ENCODE results near the gene SLC2A3. TPM values are rescaled to one million over a fixed set of nuclear protein-coding genes. Genes with fewer than 3 reads are reported as not detected.
"Not testable (repeated sequence)": the region's sequence is repeated elsewhere in the genome, so short reads cannot be mapped to it uniquely, and the experiment has no call there.

SLC2A3 gene
- total RNA-seq, 2 experiments from 2014 or later = 227 to 230 TPM

- not testable (repeated sequence) for H3K4me3 Mint-ChIP-seq
These were observed 9.8 kb downstream of the SLC2A3 start for GRCh38 chr12:7926068-7926666.

GRCh38 chr12:7923241-7924236 is 12.4 kb downstream of the SLC2A3 start:
- Mint-ChIP-seq H3K4me3 (no peak overlapping the region), H3K36me3 (ENCODE audit: low read depth) (peaks cover 73% of the 10 kb centered on the region), H3K27me3 (no peaks in the 10 kb centered on the region), H3K9me3 (no peaks in the 10 kb centered on the region), H3K4me1 (peaks cover 47% of the 10 kb centered on the region), H3K27ac (no peak overlapping the region)
- ChIA-PET POLR2A (interaction anchor here (0.6 to 0.7 kb wide), 2 partner anchors 41 to 57 kb away, joined by 5 to 8 read pairs; no protein-coding TSS in a partner anchor), CTCF (interaction anchor here (1.2 to 2.2 kb wide), 2 partner anchors 9 to 11 kb away, joined by 3 to 8 read pairs; no protein-coding TSS in a partner anchor)
- DNase-seq = no peak

More at GRCh38 chr12:7926068-7926666, 9.8 kb downstream of the SLC2A3 start:
- DNase-seq, H3K27me3 Mint-ChIP-seq, CTCF ChIA-PET, POLR2A ChIA-PET, H3K9me3 Mint-ChIP-seq, H3K27ac Mint-ChIP-seq: not testable (repeated sequence)
- H3K4me1 Mint-ChIP-seq = peaks cover 55% of the 10 kb centered on the region
- peaks cover 71% of the 10 kb centered on the region for H3K36me3 Mint-ChIP-seq (ENCODE audit: low read depth)

GRCh38 chr12:7921181-7921580 is 14.8 kb downstream of the SLC2A3 start:
- POLR2A ChIA-PET, DNase-seq, H3K9me3 Mint-ChIP-seq, H3K4me3 Mint-ChIP-seq, H3K27ac Mint-ChIP-seq, H3K27me3 Mint-ChIP-seq: not testable (repeated sequence)
- H3K36me3 Mint-ChIP-seq (ENCODE audit: low read depth) = peaks cover 65% of the 10 kb centered on the region
- peaks cover 41% of the 10 kb centered on the region for H3K4me1 Mint-ChIP-seq
- CTCF ChIA-PET = interaction anchor here (0.6 kb wide), 3 partner anchors 11 to 24 kb away, joined by 3 to 4 read pairs (median 4); no protein-coding TSS in a partner anchor

- CTCF ChIA-PET = interaction anchor here (1.1 to 1.6 kb wide), 4 partner anchors 9 to 77 kb away, joined by 3 to 5 read pairs (median 5); no protein-coding TSS in a partner anchor
- H3K27me3 Mint-ChIP-seq, DNase-seq, H3K27ac Mint-ChIP-seq, H3K4me3 Mint-ChIP-seq, H3K9me3 Mint-ChIP-seq: not testable (repeated sequence)
- H3K36me3 Mint-ChIP-seq (ENCODE audit: low read depth) = peaks cover 51% of the 10 kb centered on the region
- H3K4me1 Mint-ChIP-seq = peaks cover 29% of the 10 kb centered on the region
- POLR2A ChIA-PET = interaction anchor here (0.7 kb wide), 1 partner anchor 42 kb away, joined by 3 read pairs; no protein-coding TSS in a partner anchor
These were observed 17.8 kb downstream of the SLC2A3 start for GRCh38 chr12:7918268-7918590.

GRCh38 chr12:7917392-7918267 is 18.4 kb downstream of the SLC2A3 start:
- DNase-seq = no peak
- CTCF ChIA-PET = interaction anchor here (1.1 to 1.6 kb wide), 4 partner anchors 9 to 77 kb away, joined by 3 to 5 read pairs (median 5); no protein-coding TSS in a partner anchor
- peaks cover 49% of the 10 kb centered on the region for H3K36me3 Mint-ChIP-seq (ENCODE audit: low read depth)
- no peaks in the 10 kb centered on the region for H3K9me3 Mint-ChIP-seq
- POLR2A ChIA-PET = no interaction called here
- H3K27me3 Mint-ChIP-seq = no peaks in the 10 kb centered on the region
- H3K27ac Mint-ChIP-seq = no peak overlapping the region
- H3K4me1 Mint-ChIP-seq = peaks cover 29% of the 10 kb centered on the region
- no peak overlapping the region for H3K4me3 Mint-ChIP-seq

- H3K27ac Mint-ChIP-seq = peak overlapping the region; percentile 57
- POLR2A ChIA-PET = no interaction called here
- H3K4me1 Mint-ChIP-seq = peaks cover 27% of the 10 kb centered on the region
- no peak for DNase-seq
- CTCF ChIA-PET = no interaction called here
- H3K27me3 Mint-ChIP-seq = no peaks in the 10 kb centered on the region
- no peak overlapping the region for H3K4me3 Mint-ChIP-seq
- no peaks in the 10 kb centered on the region for H3K9me3 Mint-ChIP-seq
- H3K36me3 Mint-ChIP-seq (ENCODE audit: low read depth) = peaks cover 43% of the 10 kb centered on the region
These were observed 19.1 kb downstream of the SLC2A3 start for GRCh38 chr12:7916936-7917335.

- peaks cover 23% of the 10 kb centered on the region for H3K4me1 Mint-ChIP-seq
These were observed 20.2 kb downstream of the SLC2A3 start for GRCh38 chr12:7915661-7916403.

GRCh38 chr12:7910106-7910505 is 25.9 kb downstream of the SLC2A3 start:
- H3K4me1 Mint-ChIP-seq; H3K4me3 Mint-ChIP-seq; H3K27me3 Mint-ChIP-seq; DNase-seq; POLR2A ChIA-PET; H3K9me3 Mint-ChIP-seq; H3K27ac Mint-ChIP-seq; H3K36me3 Mint-ChIP-seq (ENCODE audit: low read depth): not testable (repeated sequence)
- CTCF ChIA-PET = interaction anchor here (2.2 kb wide), 1 partner anchor 9 kb away, joined by 5 read pairs; no protein-coding TSS in a partner anchor

More at GRCh38 chr12:7915661-7916403, 20.2 kb downstream of the SLC2A3 start:
- Mint-ChIP-seq H3K27ac (no peak overlapping the region), H3K27me3 (no peaks in the 10 kb centered on the region), H3K4me3 (no peak overlapping the region), H3K36me3 (ENCODE audit: low read depth) (peaks cover 32% of the 10 kb centered on the region), H3K9me3 (no peaks in the 10 kb centered on the region)
- CTCF ChIA-PET = no interaction called here
- DNase-seq = no peak
- POLR2A ChIA-PET = no interaction called here

GRCh38 chr12:7907009-7907408 is 29.0 kb downstream of the SLC2A3 start:
- ChIA-PET POLR2A (interaction anchor here (0.6 kb wide), 1 partner anchor 1524 kb away, joined by 3 read pairs; no protein-coding TSS in a partner anchor), CTCF (interaction anchor here (0.6 to 1.0 kb wide), 2 partner anchors 52 to 819 kb away, joined by 3 to 4 read pairs; no protein-coding TSS in a partner anchor)
- Mint-ChIP-seq H3K4me1 (no peaks in the 10 kb centered on the region), H3K4me3 (no peak overlapping the region), H3K27me3 (no peaks in the 10 kb centered on the region), H3K9me3 (no peaks in the 10 kb centered on the region), H3K27ac (no peak overlapping the region), H3K36me3 (ENCODE audit: low read depth) (no peaks in the 10 kb centered on the region)
- peak; percentile 23 for DNase-seq

GRCh38 chr12:7906303-7906702 is 29.7 kb downstream of the SLC2A3 start:
- H3K36me3 Mint-ChIP-seq (ENCODE audit: low read depth); POLR2A ChIA-PET; DNase-seq; H3K4me3 Mint-ChIP-seq; H3K4me1 Mint-ChIP-seq; H3K27ac Mint-ChIP-seq; H3K9me3 Mint-ChIP-seq; H3K27me3 Mint-ChIP-seq: not testable (repeated sequence)
- CTCF ChIA-PET = interaction anchor here (1.0 kb wide), 1 partner anchor 51 kb away, joined by 3 read pairs; no protein-coding TSS in a partner anchor

GRCh38 chr12:7905600-7906125 is 30.3 kb downstream of the SLC2A3 start:
- POLR2A ChIA-PET, H3K4me1 Mint-ChIP-seq: not testable (repeated sequence)
- CTCF ChIA-PET = interaction anchor here (0.6 kb wide), 1 partner anchor 104 kb away, joined by 4 read pairs; no protein-coding TSS in a partner anchor

More at GRCh38 chr12:7905600-7906125, 30.3 kb downstream of the SLC2A3 start:
- not testable (repeated sequence) for H3K9me3 Mint-ChIP-seq; H3K36me3 Mint-ChIP-seq (ENCODE audit: low read depth); H3K27me3 Mint-ChIP-seq; H3K4me3 Mint-ChIP-seq; H3K27ac Mint-ChIP-seq; DNase-seq
